Mesenchymal stem cell (in vitro differentiated cells and primary cell): Measurements from ENCODE around the gene FGD6.

Experiments
- DNase-seq: peaks from one replicate; pipeline ENCODE4 v3.0.0-alpha.2; 2013
- H2AFZ ChIP-seq: one replicate; pipeline ENCODE4 v1.6.1; 2013; ENCODE audit warnings: low read depth, mild to moderate bottlenecking, control low read depth, inconsistent platforms, low read length, moderate library complexity
- H2AK5ac ChIP-seq: 2 replicates; pipeline ENCODE4 v1.6.1; 2013; ENCODE audit warnings: low read length, moderate library complexity, mild to moderate bottlenecking, inconsistent platforms; ENCODE audit not compliant: severe bottlenecking
- H2BK120ac ChIP-seq: one replicate; pipeline ENCODE4 v1.6.1; 2013; ENCODE audit warnings: low read depth, mild to moderate bottlenecking, inconsistent platforms, low read length, moderate library complexity
- H2BK12ac ChIP-seq, 2 experiments: one replicate each; pipeline ENCODE4 v1.6.1; 2013; ENCODE audit warnings: inconsistent platforms in 2 of 2, low read length in 2 of 2, mild to moderate bottlenecking in 2 of 2, moderate library complexity in 2 of 2, control low read depth in 1 of 2
- H2BK15ac ChIP-seq: one replicate; pipeline ENCODE4 v1.6.1; 2013; ENCODE audit warnings: mild to moderate bottlenecking, low read depth, inconsistent platforms; ENCODE audit not compliant: poor library complexity, severe bottlenecking
- H2BK5ac ChIP-seq: 2 replicates; pipeline ENCODE4 v1.6.1; 2013; ENCODE audit warnings: low read depth, mild to moderate bottlenecking, low read length, control low read depth, inconsistent platforms; ENCODE audit not compliant: poor library complexity, severe bottlenecking
- H3K14ac ChIP-seq, 2 experiments: one replicate each; pipeline ENCODE4 v1.6.1; 2013; ENCODE audit warnings: inconsistent platforms in 2 of 2, low read length in 2 of 2, control low read depth in 1 of 2, mild to moderate bottlenecking in 1 of 2, moderate library complexity in 1 of 2
- H3K18ac ChIP-seq, 2 experiments: one replicate each; pipeline ENCODE4 v1.6.1; 2013; ENCODE audit warnings: inconsistent platforms in 2 of 2, low read length in 2 of 2, control low read depth in 1 of 2, low read depth in 1 of 2, mild to moderate bottlenecking in 1 of 2
- H3K23ac ChIP-seq, 2 experiments: one replicate each; pipeline ENCODE4 v1.6.1; 2013; ENCODE audit warnings: inconsistent platforms in 2 of 2, low read length in 2 of 2, mild to moderate bottlenecking in 2 of 2, moderate library complexity in 2 of 2, control low read depth in 1 of 2
- H3K27ac ChIP-seq: 2 replicates; pipeline ENCODE4 v1.5.1; 2013; ENCODE audit warnings: mild to moderate bottlenecking, moderate library complexity, low read length, control low read depth, inconsistent platforms; ENCODE audit not compliant: poor library complexity, severe bottlenecking
- H3K27me3 ChIP-seq, 2 experiments: 2 replicates each; pipeline versions ENCODE4 v1.6.1 to v1.7.0; 2013; ENCODE audit warnings: low read length in 2 of 2, mild to moderate bottlenecking in 2 of 2, moderate library complexity in 2 of 2, control low read depth in 1 of 2, inconsistent platforms in 1 of 2; ENCODE audit not compliant: control insufficient read depth in 1 of 2, insufficient read depth in 1 of 2
- H3K36me3 ChIP-seq, 2 experiments: 2 replicates each; pipeline versions ENCODE4 v1.6.1 to v1.7.0; 2013; ENCODE audit warnings: low read length in 2 of 2, control low read depth in 1 of 2, inconsistent platforms in 1 of 2, low read depth in 1 of 2, mild to moderate bottlenecking in 1 of 2; ENCODE audit not compliant: insufficient read depth in 2 of 2, control insufficient read depth in 1 of 2
- H3K4ac ChIP-seq, 2 experiments: one replicate each; pipeline ENCODE4 v1.6.1; 2013; ENCODE audit warnings: inconsistent platforms in 2 of 2, low read length in 2 of 2, mild to moderate bottlenecking in 2 of 2, moderate library complexity in 2 of 2, control low read depth in 1 of 2, low read depth in 1 of 2
- H3K4me1 ChIP-seq: 2 replicates; pipeline ENCODE4 v1.6.1; 2013; ENCODE audit warnings: low read depth, low read length, control low read depth; ENCODE audit not compliant: control insufficient read depth, insufficient read depth
- H3K4me2 ChIP-seq: 2 replicates; pipeline ENCODE4 v1.6.1; 2013; ENCODE audit warnings: low read length, mild to moderate bottlenecking, inconsistent platforms; ENCODE audit not compliant: poor library complexity, severe bottlenecking
- H3K4me3 ChIP-seq, 2 experiments: 2 replicates each; pipeline versions ENCODE4 v1.5.1 to v1.7.0; 2013; ENCODE audit warnings: low read length in 2 of 2, mild to moderate bottlenecking in 2 of 2, control low read depth in 1 of 2, low read depth in 1 of 2; ENCODE audit not compliant: insufficient read depth in 1 of 2
- H3K79me1 ChIP-seq: replicated peaks from 2 replicates; pipeline ENCODE4 v1.6.1; 2013; ENCODE audit warnings: mild to moderate bottlenecking, control low read depth, low read length, inconsistent platforms; ENCODE audit not compliant: poor library complexity, severe bottlenecking
- H3K9ac ChIP-seq: 2 replicates; pipeline ENCODE4 v1.7.0; 2013; ENCODE audit warnings: mild to moderate bottlenecking, low read length, moderate library complexity
- H3K9me3 ChIP-seq: 2 replicates; pipeline ENCODE4 v1.7.0; 2013; ENCODE audit warnings: mild to moderate bottlenecking, low read length; ENCODE audit not compliant: control insufficient read depth
- H4K8ac ChIP-seq: one replicate; pipeline ENCODE4 v1.6.1; 2013; ENCODE audit warnings: inconsistent platforms, mild to moderate bottlenecking, low read length, moderate library complexity
- H4K91ac ChIP-seq: one replicate; pipeline ENCODE4 v1.6.1; 2013; ENCODE audit warnings: mild to moderate bottlenecking, low read length, inconsistent platforms
- WGBS: methylation state at CpG from one replicate; pipeline ENCODE4 v1.1.7; 2013; ENCODE audit warnings: mixed read lengths; 5-methylcytosine and 5-hydroxymethylcytosine counted together

The FGD6 gene

DNA sequence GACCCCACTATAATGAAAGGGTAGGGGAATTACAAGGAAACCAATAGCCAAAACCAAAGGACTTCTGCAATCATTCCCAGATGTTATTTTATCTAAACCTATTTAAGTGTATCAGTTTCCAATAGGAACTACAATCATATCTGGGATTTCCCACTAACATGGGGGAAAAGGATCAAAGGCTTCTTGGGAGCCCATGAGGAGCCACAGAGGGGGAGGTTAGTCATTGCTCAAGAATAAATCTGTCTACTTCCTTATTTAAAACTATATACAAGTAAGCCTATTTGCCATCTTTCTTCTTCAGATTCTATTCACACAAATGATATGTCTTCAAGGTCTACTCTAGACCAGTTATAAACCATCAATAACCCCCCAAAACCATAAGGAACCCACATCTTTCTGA is 33.1 kb downstream of the FGD6 start:
- no peaks in the 10 kb centered on the region for H3K27me3 ChIP-seq
- no peak overlapping the region for H3K23ac ChIP-seq
- no peak overlapping the region for H3K4ac ChIP-seq
- no peak overlapping the region for H3K4me2 ChIP-seq
- H3K4me1 ChIP-seq, result peaks cover 16% of the 10 kb centered on the region
- no peaks in the 10 kb centered on the region for H3K9me3 ChIP-seq
- peak overlapping the region; percentile 38 for H2AK5ac ChIP-seq
- peaks cover 14% of the 10 kb centered on the region for H3K79me1 ChIP-seq
- no peak overlapping the region for H3K4me3 ChIP-seq
- H2BK120ac ChIP-seq, result no peak overlapping the region
- H4K8ac ChIP-seq, result no peak overlapping the region
- H3K36me3 ChIP-seq, result peaks cover 0 to 13% of the 10 kb centered on the region in 2 experiments
- H2BK5ac ChIP-seq, result no peak overlapping the region
- no peak overlapping the region for H3K9ac ChIP-seq
- DNase-seq, result no peak
- H4K91ac ChIP-seq, result no peak overlapping the region
- no peak overlapping the region for H2BK12ac ChIP-seq
- no peak overlapping the region for H3K27ac ChIP-seq
- no peak overlapping the region for H3K18ac ChIP-seq
- no peak overlapping the region for H2BK15ac ChIP-seq
- no peak overlapping the region for H3K14ac ChIP-seq
- H2AFZ ChIP-seq, result no peak overlapping the region

DNA sequence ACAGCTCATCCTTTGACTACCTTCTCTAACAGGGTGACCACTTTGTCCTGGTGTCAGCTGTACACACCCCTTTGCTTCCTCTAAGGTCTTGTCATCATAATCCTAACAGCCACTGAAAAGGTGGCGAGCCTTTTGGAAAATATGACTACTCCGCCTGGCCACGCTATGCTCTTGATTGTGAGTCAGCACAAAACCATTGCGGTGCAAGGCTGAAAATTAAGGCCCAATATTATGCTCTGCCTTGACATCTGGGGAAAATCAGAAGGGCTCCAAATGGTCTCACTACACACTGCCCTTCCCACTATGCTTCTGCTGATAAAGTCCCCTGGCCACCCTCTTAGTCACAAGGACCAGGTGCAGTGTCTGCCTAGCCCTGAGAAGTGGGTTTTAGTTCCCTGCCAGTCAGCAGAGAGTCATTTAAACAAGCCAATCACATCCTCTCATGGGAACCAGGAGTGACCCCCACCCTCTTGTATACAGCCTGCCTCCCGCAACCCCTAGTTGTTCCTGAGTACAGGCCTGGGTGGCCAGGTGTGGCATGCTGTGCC is 34.3 kb downstream of the FGD6 start:
- no peak overlapping the region for H3K23ac ChIP-seq
- H3K79me1 ChIP-seq, result peaks cover 18% of the 10 kb centered on the region
- no peaks in the 10 kb centered on the region for H3K27me3 ChIP-seq
- 55% methylated on average over 5 of the region's 5 CpGs for WGBS
- no peak overlapping the region for H3K4me2 ChIP-seq
- no peak overlapping the region for H2BK15ac ChIP-seq
- H2BK5ac ChIP-seq, result no peak overlapping the region
- H2AK5ac ChIP-seq, result peak overlapping the region; percentile 12
- no peak overlapping the region for H4K91ac ChIP-seq
- peak overlapping the region in 1 of 2 experiments; percentile 21 for H2BK12ac ChIP-seq
- peaks cover 17% of the 10 kb centered on the region for H3K4me1 ChIP-seq
- H3K36me3 ChIP-seq, result peaks cover 0 to 13% of the 10 kb centered on the region in 2 experiments
- peak; percentile 77 for DNase-seq
- peak overlapping the region; percentile 25 for H3K27ac ChIP-seq
- H3K9me3 ChIP-seq, result no peaks in the 10 kb centered on the region
- H4K8ac ChIP-seq, result no peak overlapping the region
- no peak overlapping the region for H3K4me3 ChIP-seq
- no peak overlapping the region for H3K9ac ChIP-seq
- no peak overlapping the region for H3K14ac ChIP-seq
- no peak overlapping the region for H2BK120ac ChIP-seq
- H2AFZ ChIP-seq, result no peak overlapping the region
- H3K18ac ChIP-seq, result no peak overlapping the region
- no peak overlapping the region for H3K4ac ChIP-seq

DNA sequence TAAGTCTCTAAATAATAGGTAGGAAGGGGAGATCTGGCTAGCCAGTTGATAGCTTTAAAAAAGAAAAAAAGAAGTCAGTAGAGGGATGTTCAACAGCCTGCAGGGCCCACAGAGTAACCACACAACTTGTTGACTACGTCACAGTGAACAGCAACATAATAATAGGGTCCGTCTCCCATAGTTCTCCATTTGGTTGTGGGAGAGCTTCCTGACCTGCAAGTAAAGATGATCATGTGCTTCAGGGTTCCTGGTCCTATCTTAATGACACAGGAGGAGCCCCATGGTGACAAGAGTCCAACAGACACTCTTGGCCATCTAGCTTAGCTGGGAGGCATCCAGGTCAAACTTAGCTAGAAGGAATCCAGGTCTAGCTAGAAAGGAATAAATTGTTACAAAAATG is 36.2 kb downstream of the FGD6 start:
- Histone ChIP-seq H3K4me3 (no peak overlapping the region), H3K27ac (no peak overlapping the region), H2AFZ (no peak overlapping the region), H2BK15ac (no peak overlapping the region), H3K9ac (no peak overlapping the region), H3K23ac (no peak overlapping the region), H3K27me3 (no peaks in the 10 kb centered on the region), H2BK12ac (no peak overlapping the region), H2AK5ac (no peak overlapping the region), H3K4me2 (no peak overlapping the region), H3K36me3 (peaks cover 0 to 13% of the 10 kb centered on the region in 2 experiments), H3K4ac (no peak overlapping the region), H3K9me3 (no peaks in the 10 kb centered on the region), H3K18ac (no peak overlapping the region), H4K8ac (no peak overlapping the region), H3K4me1 (peaks cover 14% of the 10 kb centered on the region), H2BK5ac (no peak overlapping the region), H3K79me1 (peaks cover 18% of the 10 kb centered on the region), H2BK120ac (no peak overlapping the region), H3K14ac (no peak overlapping the region), H4K91ac (no peak overlapping the region)
- 96% methylated on average over 2 of the region's 2 CpGs for WGBS
- DNase-seq, result no peak

DNA sequence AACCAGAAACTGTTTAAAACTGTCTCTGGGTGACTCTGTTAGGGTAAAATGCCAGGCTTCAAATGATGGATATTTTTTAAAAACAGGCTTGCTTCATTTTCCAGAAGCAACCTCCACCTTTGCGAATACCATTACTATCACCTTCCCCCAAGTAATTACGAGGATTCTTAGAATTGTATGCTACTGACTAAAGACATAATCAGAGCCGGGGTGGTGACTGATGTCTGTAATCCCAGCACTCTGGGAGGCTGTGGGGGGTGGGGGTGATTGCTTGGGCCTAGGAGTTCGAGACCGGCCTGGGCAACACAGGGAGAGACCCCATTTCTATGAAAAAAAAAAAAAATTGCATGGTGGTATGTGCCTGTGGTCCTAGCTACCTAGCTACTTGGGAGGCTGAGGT is 38.3 kb downstream of the FGD6 start:
- H2AFZ ChIP-seq, result no peak overlapping the region
- no peak overlapping the region for H3K14ac ChIP-seq
- 75% methylated on average over 5 of the region's 5 CpGs for WGBS
- H2BK12ac ChIP-seq, result no peak overlapping the region
- H3K4me3 ChIP-seq, result no peak overlapping the region
- peaks cover 14% of the 10 kb centered on the region for H3K4me1 ChIP-seq
- no peak overlapping the region for H3K23ac ChIP-seq
- H3K4ac ChIP-seq, result no peak overlapping the region
- H3K9me3 ChIP-seq, result no peaks in the 10 kb centered on the region
- H2AK5ac ChIP-seq, result no peak overlapping the region
- no peak overlapping the region for H3K4me2 ChIP-seq
- no peak overlapping the region for H3K18ac ChIP-seq
- no peak overlapping the region for H2BK15ac ChIP-seq
- H2BK5ac ChIP-seq, result no peak overlapping the region
- peaks cover 18% of the 10 kb centered on the region for H3K79me1 ChIP-seq
- H3K27me3 ChIP-seq, result no peaks in the 10 kb centered on the region
- H3K9ac ChIP-seq, result no peak overlapping the region
- H2BK120ac ChIP-seq, result no peak overlapping the region
- H4K91ac ChIP-seq, result no peak overlapping the region
- no peak overlapping the region for H3K27ac ChIP-seq
- H4K8ac ChIP-seq, result no peak overlapping the region
- H3K36me3 ChIP-seq, result peaks cover 0 to 9% of the 10 kb centered on the region in 2 experiments
- no peak for DNase-seq
